Uterus (tissue), 2 donors: ENCODE results near the gene CALY.

Experiments
- POLR2A ChIP-seq, 2 donors: fragments of 450-650 bp; IDR thresholded peaks; one replicate each; pipeline ENCODE4 v1.6.1; 2016; ENCODE audit warnings: antibody characterized with exemption in 2 of 2, mild to moderate bottlenecking in 1 of 2, moderate library complexity in 1 of 2
- TF ChIP-seq, protein P1 (sequence below), 4 experiments: fragments of 200-600 bp in 2 of 4; fragments of 450-650 bp in 2 of 4; sonication (generic) in 2 of 4; IDR thresholded peaks; one replicate each; pipeline ENCODE4 v1.5.1; 2016 to 2019; ENCODE audit warnings: antibody characterized with exemption in 4 of 4, mild to moderate bottlenecking in 2 of 4, moderate library complexity in 1 of 4

DNA sequence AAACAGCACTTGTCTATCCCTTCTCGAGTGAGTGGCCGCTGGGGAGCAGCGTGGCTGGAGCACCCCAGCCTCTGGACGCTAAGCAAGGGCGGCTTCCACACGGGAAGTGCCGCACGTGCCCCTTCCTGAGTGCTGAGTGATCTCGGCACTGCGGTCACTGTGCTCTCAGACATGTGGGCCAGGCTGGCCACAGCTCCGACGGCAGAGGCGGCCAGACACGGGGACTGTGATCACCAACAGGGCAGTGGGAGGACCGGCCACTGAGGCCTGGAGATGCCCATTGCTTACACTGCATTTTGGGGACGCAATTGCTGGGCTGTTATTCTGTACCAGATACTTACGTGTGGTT lies 29.4 kb upstream of the CALY start:
- TF ChIP-seq, protein P1, sequence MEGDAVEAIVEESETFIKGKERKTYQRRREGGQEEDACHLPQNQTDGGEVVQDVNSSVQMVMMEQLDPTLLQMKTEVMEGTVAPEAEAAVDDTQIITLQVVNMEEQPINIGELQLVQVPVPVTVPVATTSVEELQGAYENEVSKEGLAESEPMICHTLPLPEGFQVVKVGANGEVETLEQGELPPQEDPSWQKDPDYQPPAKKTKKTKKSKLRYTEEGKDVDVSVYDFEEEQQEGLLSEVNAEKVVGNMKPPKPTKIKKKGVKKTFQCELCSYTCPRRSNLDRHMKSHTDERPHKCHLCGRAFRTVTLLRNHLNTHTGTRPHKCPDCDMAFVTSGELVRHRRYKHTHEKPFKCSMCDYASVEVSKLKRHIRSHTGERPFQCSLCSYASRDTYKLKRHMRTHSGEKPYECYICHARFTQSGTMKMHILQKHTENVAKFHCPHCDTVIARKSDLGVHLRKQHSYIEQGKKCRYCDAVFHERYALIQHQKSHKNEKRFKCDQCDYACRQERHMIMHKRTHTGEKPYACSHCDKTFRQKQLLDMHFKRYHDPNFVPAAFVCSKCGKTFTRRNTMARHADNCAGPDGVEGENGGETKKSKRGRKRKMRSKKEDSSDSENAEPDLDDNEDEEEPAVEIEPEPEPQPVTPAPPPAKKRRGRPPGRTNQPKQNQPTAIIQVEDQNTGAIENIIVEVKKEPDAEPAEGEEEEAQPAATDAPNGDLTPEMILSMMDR (IDR thresholded peaks at IDR 0.05) = no peak
- TF ChIP-seq POLR2A (IDR thresholded peaks at IDR 0.05) = no peak
